PC-3 (cell line): ENCODE data around the gene TRMT61A.

ENCODE experiments used
- EZH2 ChIP-seq: fragments of 300-600 bp; sonication (generic); IDR thresholded peaks from one replicate; pipeline ENCODE4 v1.6.1; 2017; ENCODE audit warnings: antibody characterized with exemption, mild to moderate bottlenecking, low read length; ENCODE audit not compliant: unreplicated experiment
- TF ChIP-seq, protein P1 (sequence below): fragments of 300-600 bp; sonication (generic); conservative IDR thresholded peaks from 2 replicates; pipeline ENCODE4 v1.5.1; 2017; ENCODE audit warnings: antibody characterized with exemption, low read depth, mild to moderate bottlenecking, low read length

DNA sequence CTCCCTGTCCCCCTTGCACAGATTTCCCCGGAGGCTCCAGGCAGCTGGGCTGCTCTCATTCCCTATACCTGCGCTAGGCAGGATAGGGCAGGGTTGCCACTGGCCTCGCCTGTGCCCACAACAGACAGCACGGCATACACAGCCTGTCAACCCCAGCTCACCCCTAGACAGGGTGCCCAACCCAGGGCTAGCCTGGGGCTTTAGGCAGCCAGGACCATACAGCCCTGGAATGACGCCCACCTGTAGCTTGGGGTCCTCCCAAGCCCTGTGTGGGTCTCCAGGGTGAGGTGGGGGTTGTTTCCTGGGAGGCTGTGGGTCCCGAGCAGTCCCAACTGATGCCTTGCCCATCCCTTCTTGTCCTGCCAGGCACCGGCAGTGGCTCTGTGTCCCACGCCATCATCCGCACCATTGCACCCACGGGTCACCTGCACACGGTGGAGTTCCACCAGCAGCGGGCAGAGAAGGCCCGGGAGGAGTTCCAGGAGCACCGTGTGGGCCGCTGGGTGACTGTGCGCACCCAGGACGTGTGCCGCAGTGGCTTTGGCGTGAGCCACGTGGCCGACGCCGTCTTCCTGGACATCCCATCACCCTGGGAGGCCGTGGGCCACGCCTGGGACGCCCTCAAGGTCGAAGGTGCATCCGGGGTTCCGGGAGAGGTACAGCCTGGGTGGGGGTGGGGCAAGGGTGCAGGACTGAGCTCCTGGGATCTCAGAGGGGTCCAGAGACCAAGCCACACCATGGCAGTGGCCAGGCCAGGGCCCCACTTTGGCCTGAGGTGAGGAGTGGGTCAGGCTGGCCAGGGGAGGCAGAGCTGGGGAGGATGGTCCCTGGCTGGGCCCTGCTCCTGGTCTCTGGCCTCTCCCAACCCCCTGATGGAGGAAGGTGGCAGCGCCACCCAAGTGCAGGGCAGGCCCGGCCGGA is 3.5 kb downstream of the TRMT61A start:
- TF ChIP-seq, protein P1, sequence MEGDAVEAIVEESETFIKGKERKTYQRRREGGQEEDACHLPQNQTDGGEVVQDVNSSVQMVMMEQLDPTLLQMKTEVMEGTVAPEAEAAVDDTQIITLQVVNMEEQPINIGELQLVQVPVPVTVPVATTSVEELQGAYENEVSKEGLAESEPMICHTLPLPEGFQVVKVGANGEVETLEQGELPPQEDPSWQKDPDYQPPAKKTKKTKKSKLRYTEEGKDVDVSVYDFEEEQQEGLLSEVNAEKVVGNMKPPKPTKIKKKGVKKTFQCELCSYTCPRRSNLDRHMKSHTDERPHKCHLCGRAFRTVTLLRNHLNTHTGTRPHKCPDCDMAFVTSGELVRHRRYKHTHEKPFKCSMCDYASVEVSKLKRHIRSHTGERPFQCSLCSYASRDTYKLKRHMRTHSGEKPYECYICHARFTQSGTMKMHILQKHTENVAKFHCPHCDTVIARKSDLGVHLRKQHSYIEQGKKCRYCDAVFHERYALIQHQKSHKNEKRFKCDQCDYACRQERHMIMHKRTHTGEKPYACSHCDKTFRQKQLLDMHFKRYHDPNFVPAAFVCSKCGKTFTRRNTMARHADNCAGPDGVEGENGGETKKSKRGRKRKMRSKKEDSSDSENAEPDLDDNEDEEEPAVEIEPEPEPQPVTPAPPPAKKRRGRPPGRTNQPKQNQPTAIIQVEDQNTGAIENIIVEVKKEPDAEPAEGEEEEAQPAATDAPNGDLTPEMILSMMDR: no peak
- TF ChIP-seq EZH2: no peak
